ENCODE results near the gene BABAM2. TPM values are rescaled to one million over a fixed set of nuclear protein-coding genes. Genes with fewer than 3 reads are reported as not detected.

BABAM2 gene
- total RNA-seq, 1 donor from 2014 or later: 35.3 TPM

GRCh38 chr2:28142386-28142785, 251.9 kb downstream of the BABAM2 start:
- TF ChIP-seq CTCF (IDR thresholded peaks at IDR 0.05; ENCODE audit: insufficient read depth, low read length, poor library complexity, severe bottlenecking): no peak
- no peaks in the 10 kb centered on the region for H3K36me3 ChIP-seq (ENCODE audit: control insufficient read depth, insufficient read depth, low read length)
- H3K27me3 ChIP-seq (ENCODE audit: control insufficient read depth, insufficient read depth, low read length): no peaks in the 10 kb centered on the region
- H3K4me3 ChIP-seq (ENCODE audit: low read depth, low read length): no peak overlapping the region
- DNase-seq (ENCODE audit: low read depth): no peak

GRCh38 chr2:28148000-28148399, 257.5 kb downstream of the BABAM2 start:
- Histone ChIP-seq H3K27me3 (ENCODE audit: control insufficient read depth, insufficient read depth, low read length) (no peaks in the 10 kb centered on the region), H3K4me3 (ENCODE audit: low read depth, low read length) (no peak overlapping the region), H3K36me3 (ENCODE audit: control insufficient read depth, insufficient read depth, low read length) (no peaks in the 10 kb centered on the region)
- TF ChIP-seq CTCF (IDR thresholded peaks at IDR 0.05; ENCODE audit: insufficient read depth, low read length, poor library complexity, severe bottlenecking): no peak
- DNase-seq (ENCODE audit: low read depth): no peak

GRCh38 chr2:28148566-28148965, 258.0 kb downstream of the BABAM2 start:
- TF ChIP-seq CTCF (IDR thresholded peaks at IDR 0.05; ENCODE audit: insufficient read depth, low read length, poor library complexity, severe bottlenecking): no peak
- DNase-seq (ENCODE audit: low read depth): no peak
- H3K27me3 ChIP-seq (ENCODE audit: control insufficient read depth, insufficient read depth, low read length): no peaks in the 10 kb centered on the region
- no peak overlapping the region for H3K4me3 ChIP-seq (ENCODE audit: low read depth, low read length)
- no peaks in the 10 kb centered on the region for H3K36me3 ChIP-seq (ENCODE audit: control insufficient read depth, insufficient read depth, low read length)

GRCh38 chr2:28150236-28150915, 259.8 kb downstream of the BABAM2 start:
- H3K4me3 ChIP-seq (ENCODE audit: low read depth, low read length): no peak overlapping the region
- TF ChIP-seq CTCF (IDR thresholded peaks at IDR 0.05; ENCODE audit: insufficient read depth, low read length, poor library complexity, severe bottlenecking): no peak
- DNase-seq (ENCODE audit: low read depth): no peak

GRCh38 chr2:28150994-28151393, 260.5 kb downstream of the BABAM2 start:
- Histone ChIP-seq H3K4me3 (ENCODE audit: low read depth, low read length) (no peak overlapping the region), H3K36me3 (ENCODE audit: control insufficient read depth, insufficient read depth, low read length) (no peaks in the 10 kb centered on the region), H3K27me3 (ENCODE audit: control insufficient read depth, insufficient read depth, low read length) (no peaks in the 10 kb centered on the region)
- TF ChIP-seq CTCF (IDR thresholded peaks at IDR 0.05; ENCODE audit: insufficient read depth, low read length, poor library complexity, severe bottlenecking): no peak
- DNase-seq (ENCODE audit: low read depth): no peak

More at GRCh38 chr2:28150236-28150915, 259.8 kb downstream of the BABAM2 start:
- no peaks in the 10 kb centered on the region for H3K27me3 ChIP-seq (ENCODE audit: control insufficient read depth, insufficient read depth, low read length)
- no peaks in the 10 kb centered on the region for H3K36me3 ChIP-seq (ENCODE audit: control insufficient read depth, insufficient read depth, low read length)
